ENCODE data around the gene ABCC2.
A peak's percentile ranks its signal among the peaks of the same experiment; 100 is the strongest.

The ABCC2 gene

DNA sequence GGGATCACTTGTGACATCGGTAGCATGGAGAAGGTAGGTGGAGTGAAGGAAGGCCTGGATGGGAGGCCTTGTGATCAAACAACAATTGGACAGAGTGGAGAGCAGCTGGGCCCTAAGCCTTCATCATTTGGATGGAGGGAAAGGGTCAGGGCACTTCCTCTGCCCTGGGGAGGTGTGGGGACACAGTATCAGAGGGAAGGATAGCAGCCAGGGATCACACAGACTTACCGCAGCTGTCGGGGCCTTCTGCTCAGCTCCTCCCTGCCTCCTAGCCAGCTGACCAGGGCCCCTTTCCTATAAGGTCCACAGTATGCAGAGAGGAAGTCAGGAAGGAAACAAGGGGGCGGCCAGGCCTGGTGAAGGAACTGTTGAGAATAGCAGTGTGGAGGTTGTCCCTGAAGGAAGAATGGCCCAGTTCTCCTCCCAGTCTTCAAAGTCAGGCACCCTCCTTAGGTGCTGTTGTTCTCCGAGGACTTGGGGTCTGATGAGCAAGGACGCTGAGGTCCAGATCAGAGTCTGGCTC, 62.1 kb downstream of the ABCC2 start:
- Mint-ChIP-seq H3K4me1 (peaks cover 6 to 11% of the 10 kb centered on the region in 2 donors), H3K27ac (no peak overlapping the region), H3K27me3 (no peaks in the 10 kb centered on the region)

GRCh38 chr10:99845837-99846382, 63.5 kb downstream of the ABCC2 start:
- no peaks in the 10 kb centered on the region for H3K9me3 Mint-ChIP-seq
- ATAC-seq (replicated peaks) (peak; percentile 90 to 94), DNase-seq (peak; percentile 54)
- H3K27ac Mint-ChIP-seq: no peak overlapping the region
- H3K27me3 Mint-ChIP-seq: no peaks in the 10 kb centered on the region
- H3K4me3 Mint-ChIP-seq: peak overlapping the region; percentile 59 to 67
- peaks cover 6 to 11% of the 10 kb centered on the region in 2 donors for H3K4me1 Mint-ChIP-seq
- H3K36me3 Mint-ChIP-seq: peaks cover 7 to 8% of the 10 kb centered on the region in 2 donors

More for the DNA sequence above, 62.1 kb downstream of the ABCC2 start:
- no peak for ATAC-seq (replicated peaks)
- Mint-ChIP-seq H3K4me3 (no peak overlapping the region), H3K36me3 (peaks cover 3 to 7% of the 10 kb centered on the region in 2 donors), H3K9me3 (no peaks in the 10 kb centered on the region)
- DNase-seq: no peak

- Mint-ChIP-seq H3K4me1 (peaks cover 5 to 11% of the 10 kb centered on the region in 2 donors), H3K27me3 (no peaks in the 10 kb centered on the region), H3K36me3 (peaks cover 15 to 20% of the 10 kb centered on the region in 2 donors), H3K4me3 (no peak overlapping the region), H3K27ac (no peak overlapping the region), H3K9me3 (no peaks in the 10 kb centered on the region)
- ATAC-seq (replicated peaks) (no peak), DNase-seq (no peak)
Measured at GRCh38 chr10:99849057-99849456, 66.6 kb downstream of the ABCC2 start.

- peaks cover 11 to 20% of the 10 kb centered on the region in 2 donors for H3K36me3 Mint-ChIP-seq
- DNase-seq: no peak
- H3K4me1 Mint-ChIP-seq: peaks cover 5 to 11% of the 10 kb centered on the region in 2 donors
- no peaks in the 10 kb centered on the region for H3K27me3 Mint-ChIP-seq
- ATAC-seq (replicated peaks): no peak
- H3K9me3 Mint-ChIP-seq: no peaks in the 10 kb centered on the region
- H3K4me3 Mint-ChIP-seq: no peak overlapping the region
- H3K27ac Mint-ChIP-seq: no peak overlapping the region
Measured at GRCh38 chr10:99849536-99849935, 67.1 kb downstream of the ABCC2 start.

- DNase-seq (no peak), ATAC-seq (replicated peaks) (no peak)
- peaks cover 5 to 11% of the 10 kb centered on the region in 2 donors for H3K4me1 Mint-ChIP-seq
- no peak overlapping the region for H3K27ac Mint-ChIP-seq
- no peaks in the 10 kb centered on the region for H3K9me3 Mint-ChIP-seq
- peaks cover 11 to 20% of the 10 kb centered on the region in 2 donors for H3K36me3 Mint-ChIP-seq
- no peak overlapping the region for H3K4me3 Mint-ChIP-seq
- no peaks in the 10 kb centered on the region for H3K27me3 Mint-ChIP-seq
Measured at GRCh38 chr10:99850021-99850766, 67.8 kb downstream of the ABCC2 start.

GRCh38 chr10:99850767-99851340, 68.4 kb downstream of the ABCC2 start:
- no peak overlapping the region for H3K4me3 Mint-ChIP-seq
- H3K27ac Mint-ChIP-seq: no peak overlapping the region
- ATAC-seq (replicated peaks) (no peak), DNase-seq (no peak)
- no peaks in the 10 kb centered on the region for H3K9me3 Mint-ChIP-seq
- no peaks in the 10 kb centered on the region for H3K27me3 Mint-ChIP-seq
- H3K4me1 Mint-ChIP-seq: peaks cover 3 to 6% of the 10 kb centered on the region in 2 donors
- H3K36me3 Mint-ChIP-seq: peaks cover 11 to 20% of the 10 kb centered on the region in 2 donors

DNA sequence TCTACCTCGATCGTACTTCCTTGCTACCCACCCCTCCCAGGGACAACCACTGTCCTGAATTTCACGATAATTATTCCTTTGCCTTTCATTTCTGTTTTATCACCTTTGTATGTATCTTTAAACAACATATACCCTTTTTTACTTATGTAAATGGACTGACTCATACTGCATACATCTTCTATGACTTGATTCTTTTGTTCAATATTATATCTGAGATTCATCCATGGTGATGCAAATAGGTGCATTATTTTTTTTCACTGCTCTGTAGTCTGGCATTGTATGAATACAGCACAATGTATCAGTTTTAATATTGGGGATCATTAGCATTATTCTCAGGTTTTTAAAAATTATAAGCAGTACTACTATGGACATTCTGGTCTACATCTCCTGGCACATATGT, 69.4 kb downstream of the ABCC2 start:
- H3K4me3 Mint-ChIP-seq: no peak overlapping the region
- no peaks in the 10 kb centered on the region for H3K9me3 Mint-ChIP-seq
- no peaks in the 10 kb centered on the region for H3K4me1 Mint-ChIP-seq
- H3K27me3 Mint-ChIP-seq: no peaks in the 10 kb centered on the region
- ATAC-seq (replicated peaks) (no peak), DNase-seq (no peak)
- peaks cover 11 to 20% of the 10 kb centered on the region in 2 donors for H3K36me3 Mint-ChIP-seq
- H3K27ac Mint-ChIP-seq: no peak overlapping the region

GRCh38 chr10:99852481-99853213, 70.2 kb downstream of the ABCC2 start:
- no peak overlapping the region for H3K4me3 Mint-ChIP-seq
- DNase-seq: no peak

GRCh38 chr10:99853655-99854054, 71.2 kb downstream of the ABCC2 start:
- no peak overlapping the region for H3K27ac Mint-ChIP-seq
- no peaks in the 10 kb centered on the region for H3K9me3 Mint-ChIP-seq
- DNase-seq (no peak), ATAC-seq (replicated peaks) (no peak)
- H3K4me1 Mint-ChIP-seq: no peaks in the 10 kb centered on the region
- peaks cover 9 to 17% of the 10 kb centered on the region in 2 donors for H3K36me3 Mint-ChIP-seq
- H3K27me3 Mint-ChIP-seq: peaks cover 5% of the 10 kb centered on the region in 2 donors
- H3K4me3 Mint-ChIP-seq: no peak overlapping the region

More at GRCh38 chr10:99852481-99853213, 70.2 kb downstream of the ABCC2 start:
- no peaks in the 10 kb centered on the region for H3K9me3 Mint-ChIP-seq
- peaks cover 9 to 17% of the 10 kb centered on the region in 2 donors for H3K36me3 Mint-ChIP-seq
- peaks cover 1 to 2% of the 10 kb centered on the region in 2 donors for H3K27me3 Mint-ChIP-seq
- no peak overlapping the region for H3K27ac Mint-ChIP-seq
- no peak for ATAC-seq (replicated peaks)
- no peaks in the 10 kb centered on the region for H3K4me1 Mint-ChIP-seq

DNA sequence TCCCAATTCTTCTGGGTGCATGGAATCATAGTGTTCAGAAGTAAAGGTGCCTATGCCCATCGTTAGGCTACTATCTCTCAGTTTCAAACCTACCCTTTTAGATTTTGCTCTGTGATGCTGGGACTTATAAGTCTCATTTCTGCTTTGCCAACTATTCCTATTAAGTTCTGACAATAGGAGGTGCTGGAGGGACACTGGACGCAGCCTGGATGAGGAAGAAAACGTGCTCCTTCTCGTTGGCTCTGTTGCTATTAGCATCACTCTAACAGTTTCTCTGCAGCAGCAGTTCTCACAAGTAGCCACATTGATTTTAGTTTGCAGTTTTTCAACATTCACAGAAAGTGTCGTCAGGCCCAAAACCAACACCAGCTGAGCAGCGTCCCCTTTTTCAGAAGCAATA, 72.4 kb downstream of the ABCC2 start:
- H3K27ac Mint-ChIP-seq: no peak overlapping the region
- H3K36me3 Mint-ChIP-seq: peaks cover 9 to 17% of the 10 kb centered on the region in 2 donors
- no peaks in the 10 kb centered on the region for H3K9me3 Mint-ChIP-seq
- H3K27me3 Mint-ChIP-seq: peaks cover 5 to 12% of the 10 kb centered on the region in 2 donors
- H3K4me1 Mint-ChIP-seq: no peaks in the 10 kb centered on the region
- ATAC-seq (replicated peaks) (no peak), DNase-seq (no peak)
- no peak overlapping the region for H3K4me3 Mint-ChIP-seq

DNA sequence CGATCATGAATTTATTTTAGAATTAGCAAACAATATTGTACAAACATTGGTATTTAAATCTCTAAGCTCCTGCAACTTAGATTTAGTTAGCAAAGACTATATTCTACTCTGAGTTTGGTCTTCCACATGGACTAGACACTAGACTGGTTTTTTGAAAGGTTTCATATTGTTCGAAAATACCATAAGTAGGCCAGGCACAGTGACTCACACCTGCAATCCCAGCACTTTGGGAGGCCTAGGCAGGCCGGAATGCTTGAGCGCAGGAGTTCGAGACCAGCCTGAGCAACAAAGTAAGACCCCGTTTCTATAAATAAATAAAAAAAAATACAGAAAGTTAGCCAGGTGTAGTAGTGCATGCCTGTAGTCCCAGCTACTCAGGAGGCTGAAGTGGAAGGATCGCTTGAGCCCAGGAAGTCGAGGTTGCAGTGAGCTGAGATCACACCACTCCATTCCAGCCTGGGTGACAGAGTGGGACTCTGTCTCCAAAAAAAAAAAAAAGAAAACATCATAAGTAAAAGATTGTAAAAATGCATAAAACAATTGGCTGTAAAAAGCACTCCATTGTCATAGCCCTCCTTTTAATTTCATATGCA, 73.1 kb downstream of the ABCC2 start:
- ATAC-seq (replicated peaks) (no peak), DNase-seq (no peak)
- Mint-ChIP-seq H3K9me3 (no peaks in the 10 kb centered on the region), H3K4me1 (no peaks in the 10 kb centered on the region), H3K36me3 (peaks cover 9 to 15% of the 10 kb centered on the region in 2 donors), H3K4me3 (no peak overlapping the region), H3K27me3 (peaks cover 5 to 12% of the 10 kb centered on the region in 2 donors), H3K27ac (no peak overlapping the region)

GRCh38 chr10:99858849-99859248, 76.4 kb downstream of the ABCC2 start:
- no peak overlapping the region for H3K27ac Mint-ChIP-seq
- no peak overlapping the region for H3K4me3 Mint-ChIP-seq
- H3K36me3 Mint-ChIP-seq: no peaks in the 10 kb centered on the region
- ATAC-seq (replicated peaks) (no peak), DNase-seq (no peak)
- peaks cover 16 to 19% of the 10 kb centered on the region in 2 donors for H3K27me3 Mint-ChIP-seq
- H3K9me3 Mint-ChIP-seq: no peaks in the 10 kb centered on the region
- no peaks in the 10 kb centered on the region for H3K4me1 Mint-ChIP-seq

GRCh38 chr10:99859585-99859984, 77.1 kb downstream of the ABCC2 start:
- H3K4me1 Mint-ChIP-seq: no peaks in the 10 kb centered on the region
- H3K4me3 Mint-ChIP-seq: no peak overlapping the region
- no peaks in the 10 kb centered on the region for H3K9me3 Mint-ChIP-seq
- H3K36me3 Mint-ChIP-seq: no peaks in the 10 kb centered on the region
- ATAC-seq (replicated peaks) (no peak), DNase-seq (no peak)
- no peak overlapping the region for H3K27ac Mint-ChIP-seq
- peaks cover 16 to 19% of the 10 kb centered on the region in 2 donors for H3K27me3 Mint-ChIP-seq

DNA sequence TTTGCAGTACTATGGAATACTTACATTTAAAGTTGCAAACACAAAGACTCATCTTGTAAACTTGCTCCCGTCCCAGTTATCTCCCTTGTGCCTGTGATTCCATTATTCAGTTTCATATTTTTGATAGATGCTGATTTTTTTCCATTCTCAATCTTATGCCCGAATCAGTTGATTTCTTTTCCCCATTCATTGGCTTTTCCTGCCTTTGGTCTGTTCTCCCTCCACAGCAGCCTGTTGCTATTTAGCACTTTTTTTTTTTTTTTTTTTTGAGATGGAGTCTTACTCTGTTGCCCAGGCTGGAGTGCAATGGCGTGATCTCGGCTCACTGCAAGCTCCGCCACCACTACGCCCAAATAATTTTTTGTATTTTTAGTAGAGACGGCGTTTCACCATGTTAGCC, 78.0 kb downstream of the ABCC2 start:
- no peak overlapping the region for H3K4me3 Mint-ChIP-seq
- no peaks in the 10 kb centered on the region for H3K36me3 Mint-ChIP-seq
- H3K27me3 Mint-ChIP-seq: peaks cover 22 to 24% of the 10 kb centered on the region in 2 donors

More for the DNA sequence above, 78.0 kb downstream of the ABCC2 start:
- no peak for ATAC-seq (replicated peaks)
- Mint-ChIP-seq H3K27ac (no peak overlapping the region), H3K4me1 (no peaks in the 10 kb centered on the region), H3K9me3 (no peaks in the 10 kb centered on the region)
- DNase-seq: no peak

All from stimulated activated naive B cell treated with anti-CD40 and anti-IgM and Interleukin-4, amounts not matched to agents 10 μg/mL and 1 μg/mL and 100 μg/mL, for 72 hours (primary cell).